Measurements from ENCODE around the gene SPRR2G.
"Not testable (repeated sequence)": the region's sequence is repeated elsewhere in the genome, so short reads cannot be mapped to it uniquely, and the experiment has no call there.

Gene SPRR2G

GRCh38 chr1:153150846-153151245 is at the start of gene SPRR2G:
SPRR2G (minus strand) TSS chr1:153150890; CDS start chr1:153150110, 780 bp downstream.
- no peak for DNase-seq

- DNase-seq: no peak
These were observed 44.5 kb upstream of the SPRR2G start for GRCh38 chr1:153195216-153195615.

GRCh38 chr1:153194331-153195050 is 43.8 kb upstream of the SPRR2G start:
- no peak for DNase-seq

- DNase-seq: no peak
These were observed 42.0 kb upstream of the SPRR2G start for GRCh38 chr1:153192697-153193096.

- DNase-seq: no peak
These were observed 39.7 kb upstream of the SPRR2G start for GRCh38 chr1:153190373-153190772.

GRCh38 chr1:153188301-153188700 is 37.6 kb upstream of the SPRR2G start:
- DNase-seq: not testable (repeated sequence)

GRCh38 chr1:153180556-153180955 is 29.9 kb upstream of the SPRR2G start:
- DNase-seq: no peak

GRCh38 chr1:153178922-153179321 is 28.2 kb upstream of the SPRR2G start:
- no peak for DNase-seq

- DNase-seq: no peak
These were observed 23.9 kb upstream of the SPRR2G start for GRCh38 chr1:153174624-153175023.

- DNase-seq: no peak
These were observed 18.0 kb upstream of the SPRR2G start for GRCh38 chr1:153168686-153169085.

- no peak for DNase-seq
These were observed 4.9 kb upstream of the SPRR2G start for GRCh38 chr1:153155541-153155940.

GRCh38 chr1:153152481-153152880 is 1.8 kb upstream of the SPRR2G start:
- no peak for DNase-seq

- DNase-seq: no peak
These were observed 9.3 kb downstream of the SPRR2G start for GRCh38 chr1:153141377-153141776.

GRCh38 chr1:153140484-153140883 is 10.2 kb downstream of the SPRR2G start:
- DNase-seq: no peak

GRCh38 chr1:153133743-153134142 is 16.9 kb downstream of the SPRR2G start:
- DNase-seq: no peak

GRCh38 chr1:153133267-153133666 is 17.4 kb downstream of the SPRR2G start:
- no peak for DNase-seq

- not testable (repeated sequence) for DNase-seq
These were observed 22.0 kb downstream of the SPRR2G start for GRCh38 chr1:153128688-153129087.

GRCh38 chr1:153127296-153127695 is 23.4 kb downstream of the SPRR2G start:
- no peak for DNase-seq

GRCh38 chr1:153125536-153125935 is 25.2 kb downstream of the SPRR2G start:
- no peak for DNase-seq

GRCh38 chr1:153123793-153124192 is 26.9 kb downstream of the SPRR2G start:
- not testable (repeated sequence) for DNase-seq

GRCh38 chr1:153122831-153123421 is 27.8 kb downstream of the SPRR2G start:
- no peak for DNase-seq

GRCh38 chr1:153120945-153121344 is 29.7 kb downstream of the SPRR2G start:
- no peak for DNase-seq

GRCh38 chr1:153119491-153119971 is 31.2 kb downstream of the SPRR2G start:
- no peak for DNase-seq

- not testable (repeated sequence) for DNase-seq
These were observed 35.4 kb downstream of the SPRR2G start for GRCh38 chr1:153115264-153115663.

- DNase-seq: no peak
These were observed 37.3 kb downstream of the SPRR2G start, which contains the start of gene SPRR2F for GRCh38 chr1:153113416-153113815. SPRR2F (minus strand) TSS chr1:153113516; CDS start chr1:153112733, 783 bp downstream.
